ENCODE results near the gene RBM26.

- TF ChIP-seq EZH2 (IDR thresholded peaks at IDR 0.05; ENCODE audit: borderline replicate concordance, low read length) = no peak
- no peak for TF ChIP-seq CTCF (conservative IDR thresholded peaks at IDR 0.05 in 1 of 2, IDR thresholded peaks at IDR 0.05 in 1 of 2; ENCODE audit: extremely low read depth in 1 of 2, insufficient read depth in 1 of 2, low read depth in 1 of 2, low read length in 2 of 2)
Observed at GRCh38 chr13:79297128-79297527, 108.9 kb downstream of the RBM26 start.

Measured in mammary epithelial cell (primary cell).